HEK293 (cell line): ENCODE measurements around the gene LMO2.

Experiments
- CTCF ChIA-PET: fragments of 350-600 bp; formaldehyde crosslinking; extraction: SDS; loops from one replicate; lab custom pipeline; 2021; ENCODE audit warnings: antibody characterized with exemption; lab: Yijun Ruan, JAX
- POLR2A ChIA-PET: fragments of 300-600 bp; formaldehyde crosslinking; extraction: SDS; loops from one replicate; lab custom pipeline; 2020; ENCODE audit warnings: antibody characterized with exemption, inconsistent platforms; lab: Yijun Ruan, JAX
- H3K27ac ChIP-seq: fragments of 200-500 bp; sonication (Bioruptor generic); 2 replicates; pipeline ENCODE4 v1.5.1; 2014; ENCODE audit warnings: low read depth, low read length, control low read depth, inconsistent platforms; ENCODE audit errors: extremely low read depth
- H3K36me3 ChIP-seq, 2 experiments: fragments of 200-500 bp in 1 of 2; sonication (Bioruptor generic) in 1 of 2; 1 replicate in 1 of 2; 2 replicates in 1 of 2; pipeline ENCODE4 v1.5.1; 2014 to 2017; ENCODE audit warnings: inconsistent platforms in 2 of 2, low read length in 2 of 2; ENCODE audit not compliant: control insufficient read depth in 2 of 2, insufficient read depth in 1 of 2
- H3K4me1 ChIP-seq: fragments of 200-500 bp; sonication (Bioruptor generic); 2 replicates; pipeline ENCODE4 v1.5.1; 2014; ENCODE audit warnings: mild to moderate bottlenecking, low read length, inconsistent platforms; ENCODE audit not compliant: control insufficient read depth, insufficient read depth
- H3K4me3 ChIP-seq: 2 replicates; pipeline ENCODE4 v1.5.1; 2011; ENCODE audit warnings: low read depth, mild to moderate bottlenecking, control low read depth, low read length, moderate library complexity
- H3K9me3 ChIP-seq: fragments of 200-500 bp; sonication (Bioruptor generic); 2 replicates; pipeline ENCODE4 v1.5.1; 2014; ENCODE audit warnings: low read depth, low read length, inconsistent platforms; ENCODE audit not compliant: control insufficient read depth, insufficient read depth
- CTCF ChIP-seq: fragments of 450-650 bp; formaldehyde crosslinking; IDR thresholded peaks from 2 replicates; pipeline ENCODE4 v1.5.1; 2016; ENCODE audit warnings: missing biosample characterization, missing genetic modification characterization
- HOXC10 ChIP-seq: sonication (generic); formaldehyde crosslinking; IDR thresholded peaks from 2 replicates; pipeline ENCODE4 v1.8.1; 2023; ENCODE audit warnings: mild to moderate bottlenecking, missing genetic modification reagents
- KLF8 ChIP-seq: fragments of 450-650 bp; formaldehyde crosslinking; IDR thresholded peaks from 2 replicates; pipeline ENCODE4 v1.5.1; 2016; ENCODE audit warnings: missing biosample characterization, missing genetic modification characterization
- PRDM2 ChIP-seq: fragments of 450-650 bp; formaldehyde crosslinking; IDR thresholded peaks from 2 replicates; pipeline ENCODE4 v1.5.1; 2016; ENCODE audit warnings: missing biosample characterization, missing genetic modification characterization, borderline replicate concordance
- RBAK ChIP-seq: fragments of 450-650 bp; formaldehyde crosslinking; IDR thresholded peaks from 2 replicates; pipeline ENCODE4 v1.5.1; 2016; ENCODE audit warnings: missing biosample characterization, missing genetic modification characterization
- SCRT2 ChIP-seq: fragments of 450-650 bp; formaldehyde crosslinking; IDR thresholded peaks from 2 replicates; pipeline ENCODE4 v1.5.1; 2016; ENCODE audit warnings: missing biosample characterization, missing genetic modification characterization
- ZBTB20 ChIP-seq: fragments of 450-650 bp; formaldehyde crosslinking; IDR thresholded peaks from 2 replicates; pipeline ENCODE4 v1.5.1; 2016; ENCODE audit warnings: missing biosample characterization, missing genetic modification characterization
- ZBTB6 ChIP-seq: fragments of 450-650 bp; formaldehyde crosslinking; IDR thresholded peaks from 2 replicates; pipeline ENCODE4 v1.5.1; 2017; ENCODE audit warnings: missing biosample characterization, missing genetic modification characterization
- ZNF138 ChIP-seq: fragments of 450-650 bp; formaldehyde crosslinking; IDR thresholded peaks from 2 replicates; pipeline ENCODE4 v1.5.1; 2016; ENCODE audit warnings: missing biosample characterization, missing genetic modification characterization, borderline replicate concordance
- ZNF174 ChIP-seq: fragments of 450-650 bp; formaldehyde crosslinking; IDR thresholded peaks from 2 replicates; pipeline ENCODE4 v1.5.0; 2017; ENCODE audit warnings: missing biosample characterization, mild to moderate bottlenecking, missing genetic modification characterization
- ZNF274 ChIP-seq, 2 experiments: fragments of 200-500 bp in 1 of 2; fragments of 450-650 bp in 1 of 2; sonication (Bioruptor generic) in 1 of 2; formaldehyde crosslinking in 1 of 2; IDR thresholded peaks; 2 replicates each; pipeline versions ENCODE4 v1.5.1 to v1.6.1; 2014 to 2016; ENCODE audit warnings: borderline replicate concordance in 1 of 2, inconsistent platforms in 1 of 2, low read length in 1 of 2, missing biosample characterization in 1 of 2, missing genetic modification characterization in 1 of 2
- ZNF335 ChIP-seq: fragments of 450-650 bp; formaldehyde crosslinking; conservative IDR thresholded peaks from 2 replicates; pipeline ENCODE4 v1.5.1; 2016; ENCODE audit warnings: missing biosample characterization, missing genetic modification characterization
- ZNF341 ChIP-seq: fragments of 450-650 bp; formaldehyde crosslinking; IDR thresholded peaks from 2 replicates; pipeline ENCODE4; 2016; ENCODE audit warnings: low read depth, missing biosample characterization, missing genetic modification characterization
- ZNF354C ChIP-seq: fragments of 450-650 bp; formaldehyde crosslinking; IDR thresholded peaks from 2 replicates; pipeline ENCODE4 v1.5.1; 2016; ENCODE audit warnings: missing biosample characterization, missing genetic modification characterization, low read depth, borderline replicate concordance
- ZNF362 ChIP-seq: fragments of 450-650 bp; formaldehyde crosslinking; IDR thresholded peaks from 2 replicates; pipeline ENCODE4 v1.5.1; 2016; ENCODE audit warnings: missing biosample characterization, missing genetic modification characterization
- ZNF366 ChIP-seq: fragments of 450-650 bp; formaldehyde crosslinking; conservative IDR thresholded peaks from 2 replicates; pipeline ENCODE4 v1.5.1; 2016; ENCODE audit warnings: missing biosample characterization, missing genetic modification characterization
- ZNF423 ChIP-seq: fragments of 450-650 bp; formaldehyde crosslinking; IDR thresholded peaks from 2 replicates; pipeline ENCODE4 v1.5.1; 2016; ENCODE audit warnings: missing biosample characterization, missing genetic modification characterization
- ZNF544 ChIP-seq: fragments of 450-650 bp; formaldehyde crosslinking; IDR thresholded peaks from 2 replicates; pipeline ENCODE4 v1.5.0; 2017; ENCODE audit warnings: missing biosample characterization, missing genetic modification characterization
- ZNF549 ChIP-seq: fragments of 450-650 bp; IDR thresholded peaks from 2 replicates; pipeline ENCODE4 v1.5.1; 2018; ENCODE audit warnings: missing biosample characterization, missing genetic modification characterization, mild to moderate bottlenecking, inconsistent platforms, moderate library complexity
- ZNF558 ChIP-seq: fragments of 450-650 bp; formaldehyde crosslinking; IDR thresholded peaks from 2 replicates; pipeline ENCODE4 v1.5.1; 2016; ENCODE audit warnings: missing biosample characterization, missing genetic modification characterization
- ZNF596 ChIP-seq: fragments of 450-650 bp; IDR thresholded peaks from 2 replicates; pipeline ENCODE4 v1.5.0; 2018; ENCODE audit warnings: missing biosample characterization, mild to moderate bottlenecking, missing genetic modification characterization, moderate library complexity
- ZNF664 ChIP-seq: fragments of 450-650 bp; formaldehyde crosslinking; IDR thresholded peaks from 2 replicates; pipeline ENCODE4 v1.5.1; 2016; ENCODE audit warnings: missing biosample characterization, missing genetic modification characterization

LMO2 gene

GRCh38 chr11:33915526-33915925 is 23.6 kb upstream of the LMO2 start (continued):
- TF ChIP-seq ZNF544 (tag by site-specific recombination): no peak

- Histone ChIP-seq H3K36me3 (no peaks in the 10 kb centered on the region), H3K4me1 (no peaks in the 10 kb centered on the region), H3K4me3 (no peak overlapping the region), H3K9me3 (no peaks in the 10 kb centered on the region), H3K27ac (no peak overlapping the region)
- POLR2A ChIA-PET: no interaction called here
- CTCF ChIA-PET: interaction anchor here (0.7 to 2.0 kb wide), 5 partner anchors 22 to 86 kb away, joined by 3 to 5 read pairs (median 4); no protein-coding TSS in a partner anchor
- TF ChIP-seq ZNF423 (tag by site-specific recombination) (no peak), SCRT2 (tag by site-specific recombination) (no peak), ZNF274 (IDR thresholded peaks at IDR 0.05; ENCODE audit: low read length) (no peak), ZNF274 (tag by site-specific recombination; IDR thresholded peaks at IDR 0.05; ENCODE audit: borderline replicate concordance) (no peak), ZNF138 (tag by site-specific recombination) (no peak), ZNF354C (tag by site-specific recombination) (no peak), ZNF335 (tag by site-specific recombination) (no peak), ZNF664 (tag by site-specific recombination) (no peak), ZBTB6 (no peak), ZNF596 (no peak), ZNF174 (no peak)
These were observed 22.1 kb upstream of the LMO2 start for GRCh38 chr11:33913991-33914390.

GRCh38 chr11:33912405-33913361 is 20.8 kb upstream of the LMO2 start:
- Histone ChIP-seq H3K36me3 (no peaks in the 10 kb centered on the region), H3K27ac (no peak overlapping the region), H3K9me3 (no peaks in the 10 kb centered on the region), H3K4me3 (no peak overlapping the region), H3K4me1 (no peaks in the 10 kb centered on the region)
- ChIA-PET CTCF (interaction anchor here (0.7 to 2.0 kb wide), 5 partner anchors 10 to 75 kb away, joined by 3 to 6 read pairs (median 4); no protein-coding TSS in a partner anchor), POLR2A (no interaction called here)
- no peak for TF ChIP-seq PRDM2
- TF ChIP-seq ZBTB20 (tag by site-specific recombination): no peak
- TF ChIP-seq CTCF (tag by site-specific recombination): no peak
- 0 out of 2 replicates have a peak, but pooled peaks have one; percentile 16 for TF ChIP-seq ZNF558 (tag by site-specific recombination)
- peak; percentile 45 for TF ChIP-seq ZNF366 (tag by site-specific recombination)
- TF ChIP-seq KLF8 (tag by site-specific recombination): no peak
- no peak for TF ChIP-seq HOXC10
- TF ChIP-seq ZNF341 (tag by site-specific recombination): peak; percentile 31
- TF ChIP-seq ZNF549 (tag by site-specific recombination): no peak
- TF ChIP-seq ZNF362 (tag by site-specific recombination): no peak
- no peak for TF ChIP-seq RBAK (tag by site-specific recombination)
